Sciatic nerve (tissue), 2 donors: ENCODE data around the gene TNIK. TPM values are rescaled to one million over a fixed set of nuclear protein-coding genes. Genes with fewer than 3 reads are reported as not detected.

Experiments used
- ATAC-seq: fragments of 200-7000 bp; cut with Tn5 transposase; one replicate; pipeline ENCODE4 v1.9.1; 2020; ENCODE audit warnings: mild to moderate bottlenecking, moderate library complexity
- DNase-seq: peaks from one replicate; pipeline ENCODE4 v3.0.0-alpha.2; 2020; ENCODE audit warnings: low spot score
- intact Hi-C: fragments of 100-400 bp; cut with DNase I; formaldehyde crosslinking; loops from one replicate; pipeline ENCODE4 v1.14.2; 2022
- total RNA-seq: library from RNA; stranded (reverse); fragmentation: NEBNext Ultra II Directional; extraction: Animal tissue kit (Norgen Biotek cat#: 25700); gene quantifications from one replicate; pipeline ENCODE4 v1.2.1, GENCODE V29; 2021
- donor health status: DM: no; HTN: no; CAD: no.
- donor health status: DM: no; HTN: no; CAD: no.

TNIK gene
- total RNA-seq, 1 donor from 2014 or later = 9.5 TPM

DNA sequence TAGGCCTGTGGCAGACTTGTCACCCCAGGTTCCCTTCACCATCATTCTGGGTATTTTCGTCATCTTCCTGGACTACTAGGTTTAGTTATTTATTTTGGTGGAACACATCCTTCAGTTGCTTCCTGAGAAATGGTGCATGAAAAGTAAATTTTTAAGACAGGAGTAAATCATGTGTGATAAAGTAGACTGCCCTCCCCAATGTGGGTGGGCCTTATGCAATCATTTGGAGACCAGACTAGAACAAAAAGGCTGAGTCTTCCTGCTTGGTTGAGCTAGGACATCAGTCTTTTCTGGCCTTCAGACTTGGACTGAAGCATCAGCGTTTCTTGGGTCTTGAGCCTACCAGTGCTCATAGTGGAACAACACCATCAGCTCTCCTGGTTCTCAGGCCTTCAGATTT, 382.9 kb downstream of the TNIK start:
- intact Hi-C loops = no loop called here
- no peak for ATAC-seq
- no peak for DNase-seq

DNA sequence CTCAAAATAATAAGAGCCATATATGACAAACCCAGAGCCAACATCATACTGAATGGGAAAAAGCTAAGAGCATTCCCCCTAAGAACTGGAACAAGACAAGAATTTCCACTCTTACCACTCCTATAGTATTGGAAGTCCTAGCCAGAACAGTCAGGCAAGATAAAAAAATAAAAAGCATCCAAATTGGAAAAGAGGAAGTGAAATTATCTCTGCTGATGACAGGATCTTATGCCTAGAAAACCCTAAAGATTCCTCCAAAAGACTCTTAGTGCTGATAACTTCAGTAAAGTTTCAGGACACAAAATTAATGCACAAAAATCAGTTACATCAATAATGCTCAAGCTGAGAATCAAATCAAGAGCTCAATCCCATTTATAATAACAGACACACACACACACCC, 387.8 kb downstream of the TNIK start:
- ATAC-seq = no peak
- intact Hi-C loops = no loop called here
- no peak for DNase-seq

DNA sequence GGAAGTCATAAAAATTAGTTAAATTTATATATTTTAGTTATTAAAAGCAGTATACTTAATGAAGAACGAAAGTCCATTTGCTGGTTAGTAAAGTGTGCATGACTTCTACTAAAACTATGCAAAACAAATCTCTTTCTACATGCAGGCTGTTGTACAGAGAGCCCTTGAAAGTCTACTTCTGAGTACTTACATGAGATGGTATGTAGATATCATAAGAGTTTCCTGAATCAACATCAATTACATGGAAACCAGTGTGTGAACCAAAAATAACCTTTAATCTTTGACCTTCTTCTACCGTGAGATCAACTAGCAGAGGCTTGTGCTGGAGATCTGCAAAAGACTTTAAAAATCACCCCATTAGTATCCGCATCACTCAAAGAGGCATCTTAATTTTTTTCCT, 391.5 kb downstream of the TNIK start:
- DNase-seq = no peak
- intact Hi-C loops = no loop called here
- no peak for ATAC-seq

DNA sequence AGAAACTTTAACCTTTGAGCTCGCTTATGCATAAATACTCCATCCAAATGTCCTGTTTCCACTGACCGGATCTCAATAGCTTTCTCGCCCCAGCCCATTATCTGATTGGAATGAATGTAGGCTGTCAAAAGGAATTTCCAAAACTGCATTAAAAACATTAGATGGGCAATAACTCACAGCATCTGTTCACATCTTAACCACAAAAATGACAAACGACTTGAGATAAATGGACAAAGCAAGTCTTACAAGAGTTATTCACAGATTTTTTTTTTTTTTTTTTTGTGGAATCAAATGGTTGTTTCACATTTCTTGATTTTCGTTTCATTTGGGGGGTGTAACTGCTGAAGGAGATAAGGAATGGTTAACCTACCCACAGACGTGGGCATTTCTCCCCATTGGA, 394.0 kb downstream of the TNIK start:
- ATAC-seq (no peak), DNase-seq (no peak)
- intact Hi-C loops = no loop called here

DNA sequence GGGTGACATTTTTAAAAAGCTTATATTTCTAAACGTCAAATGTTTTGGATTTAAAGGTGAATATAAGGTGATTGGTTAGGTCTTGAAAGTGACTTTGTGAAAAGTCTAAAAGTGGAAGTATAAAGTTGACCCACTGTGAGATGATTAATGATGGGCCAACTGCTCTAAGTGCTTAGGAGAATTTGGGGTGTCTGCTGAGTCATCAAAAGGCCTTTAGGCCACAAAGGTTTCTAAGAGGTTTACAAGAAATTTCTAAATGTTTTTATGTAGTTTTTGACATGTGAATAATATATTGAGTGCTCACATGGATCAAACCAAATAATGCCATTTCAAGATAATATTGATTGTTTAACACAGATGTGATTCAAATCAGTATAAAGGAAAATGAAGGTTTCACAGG, 394.5 kb downstream of the TNIK start:
- intact Hi-C loops = no loop called here
- no peak for ATAC-seq
- no peak for DNase-seq

DNA sequence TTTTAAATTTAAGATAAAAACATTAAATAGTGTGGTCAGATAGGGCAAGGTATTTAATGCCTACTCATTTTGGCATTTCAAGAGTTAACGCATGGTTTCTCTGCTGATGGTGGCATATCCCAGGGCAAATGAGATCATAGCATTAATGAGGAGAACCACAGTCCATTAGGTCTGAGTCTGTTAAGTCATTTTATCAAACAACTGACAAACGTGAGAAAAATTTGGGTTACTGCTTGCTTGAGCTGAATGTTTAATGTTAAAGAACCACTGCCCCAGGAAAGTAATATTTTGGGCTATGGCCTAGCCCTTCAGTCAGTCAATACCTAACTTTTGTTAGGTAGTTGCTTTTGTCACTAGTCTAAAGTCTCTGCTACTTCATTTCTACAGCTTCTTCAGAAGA, 395.7 kb downstream of the TNIK start:
- ATAC-seq (no peak), DNase-seq (no peak)
- intact Hi-C loops = no loop called here

DNA sequence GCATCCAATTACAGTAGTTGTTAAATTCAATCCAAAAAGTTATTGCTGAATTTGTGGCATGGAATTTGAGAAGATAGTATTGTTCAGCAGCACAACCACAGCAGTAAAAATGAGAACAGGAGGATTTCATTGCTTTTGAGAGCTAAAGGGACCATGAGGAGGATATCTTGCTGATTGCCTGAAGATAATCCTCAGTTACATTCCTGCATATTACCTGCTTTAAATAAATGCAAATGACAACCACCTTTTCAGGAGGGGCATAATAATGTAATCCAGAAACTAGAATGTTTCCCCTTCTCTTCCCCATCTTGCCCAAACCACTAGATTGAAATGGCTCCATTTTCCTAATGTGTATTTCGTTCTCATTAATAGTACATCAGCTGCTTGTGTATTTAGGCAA, 398.5 kb downstream of the TNIK start:
- intact Hi-C loops = no loop called here
- DNase-seq (no peak), ATAC-seq (no peak)

DNA sequence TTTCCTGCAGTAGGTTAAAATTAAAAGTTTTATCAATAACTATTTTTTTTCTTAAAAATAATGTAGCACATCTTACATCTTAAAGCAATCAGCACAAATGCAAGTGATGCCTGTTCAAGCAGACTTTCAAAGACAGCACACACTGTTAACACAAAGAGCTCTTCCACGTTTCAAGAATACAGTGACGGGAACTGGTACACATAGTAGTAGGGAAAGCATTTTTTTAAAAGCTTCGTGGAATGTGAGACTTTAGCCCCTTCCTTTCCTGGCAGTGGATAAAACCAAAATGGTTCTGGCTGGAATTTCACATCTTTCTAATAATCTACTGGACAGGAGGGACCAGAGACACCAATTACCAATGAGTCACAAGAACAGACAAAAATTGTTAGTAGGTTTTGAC, 400.2 kb downstream of the TNIK start:
- no peak for ATAC-seq
- DNase-seq = no peak
- intact Hi-C loops = no loop called here

DNA sequence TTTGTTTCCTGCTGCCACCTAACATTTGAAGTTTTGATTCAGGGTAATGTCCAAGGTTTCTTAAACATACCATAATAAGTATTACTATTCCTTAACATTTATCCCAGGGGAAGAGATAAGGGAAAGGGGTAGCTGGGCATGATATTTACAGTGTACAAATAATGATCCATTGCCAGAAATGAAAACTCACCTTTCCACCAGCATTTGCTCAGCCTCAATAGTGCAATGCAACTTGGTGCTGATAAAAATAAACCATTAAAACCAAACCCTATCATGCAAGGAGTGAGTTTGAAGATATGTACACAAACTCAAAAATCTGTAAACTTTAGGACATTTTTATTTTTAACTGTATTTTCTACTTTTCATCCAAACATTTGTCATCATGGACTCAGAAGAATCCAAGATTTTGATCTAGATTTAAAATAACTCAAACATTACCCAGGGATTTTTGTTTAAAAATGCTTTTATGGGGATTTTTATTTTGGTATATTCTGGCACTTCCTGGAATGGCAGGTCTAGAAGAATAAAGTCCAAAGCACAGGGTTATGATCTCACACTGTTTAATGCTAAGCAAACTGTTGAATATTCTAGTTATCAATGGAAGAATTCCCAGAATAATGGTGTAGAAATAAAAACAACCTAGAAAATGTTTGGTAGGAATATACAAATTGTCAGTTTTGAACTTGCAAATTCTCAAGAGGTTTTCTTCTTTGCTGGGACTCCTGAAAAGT, 401.2 kb downstream of the TNIK start:
- ATAC-seq (no peak), DNase-seq (no peak)
- intact Hi-C loops = no loop called here

DNA sequence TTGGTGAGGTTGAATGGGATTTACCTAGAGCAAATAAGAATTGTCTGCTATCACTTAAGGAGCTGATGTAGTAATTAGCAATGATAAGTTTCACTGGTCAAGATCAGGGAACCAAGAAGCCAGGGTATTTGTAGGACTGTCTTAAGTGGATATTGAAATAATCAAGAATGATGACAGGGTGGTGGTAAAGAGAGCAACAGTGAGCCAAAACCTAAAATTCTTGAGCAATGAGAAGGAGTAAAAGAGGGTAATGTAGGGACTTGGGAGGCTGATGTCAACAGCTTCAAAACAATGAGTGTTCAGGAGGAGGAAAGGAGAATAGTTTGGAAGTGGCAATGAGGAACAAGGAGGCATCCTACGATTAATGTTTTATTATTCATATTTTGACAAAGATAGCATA, 402.1 kb downstream of the TNIK start:
- intact Hi-C loops = no loop called here
- ATAC-seq = no peak
- no peak for DNase-seq

DNA sequence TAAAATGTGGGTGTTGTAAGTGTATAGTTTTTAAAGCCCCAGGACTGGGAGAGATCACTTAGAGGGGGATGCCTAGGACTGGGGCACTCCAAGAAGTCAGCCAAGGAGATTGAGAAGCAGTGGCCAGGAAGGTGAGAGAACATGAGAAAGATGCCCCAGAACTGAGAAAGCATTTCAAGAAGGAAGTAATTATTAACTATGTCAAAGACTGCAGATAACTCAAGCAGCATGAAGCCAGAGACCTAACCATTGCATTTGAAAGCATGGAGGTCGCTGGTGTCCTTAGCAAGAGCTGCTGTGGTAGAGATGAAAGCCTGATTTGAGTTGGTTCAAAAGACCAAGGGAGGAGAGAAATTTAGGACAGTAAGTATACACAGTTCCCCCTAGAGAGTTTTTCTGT, 403.1 kb downstream of the TNIK start:
- DNase-seq = no peak
- intact Hi-C loops = no loop called here
- no peak for ATAC-seq

DNA sequence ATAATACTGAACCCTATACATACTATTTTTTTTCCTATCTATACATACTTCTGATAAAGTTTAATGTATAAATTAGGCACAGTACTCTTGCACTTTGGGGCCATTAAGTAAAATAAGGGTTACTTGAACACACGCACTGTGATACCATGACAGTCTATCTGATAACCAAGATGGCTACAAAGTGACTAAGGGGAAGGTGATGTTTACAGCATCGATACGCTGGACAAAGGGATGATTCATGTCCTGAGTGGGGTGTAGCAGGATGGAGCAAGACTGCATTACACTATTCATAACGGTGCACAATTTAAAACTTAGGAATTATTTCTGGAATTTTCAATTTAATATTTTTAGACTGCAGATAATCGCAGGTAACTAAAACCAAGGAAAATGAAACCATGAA, 403.7 kb downstream of the TNIK start:
- ATAC-seq = no peak
- DNase-seq = no peak
- intact Hi-C loops = no loop called here

DNA sequence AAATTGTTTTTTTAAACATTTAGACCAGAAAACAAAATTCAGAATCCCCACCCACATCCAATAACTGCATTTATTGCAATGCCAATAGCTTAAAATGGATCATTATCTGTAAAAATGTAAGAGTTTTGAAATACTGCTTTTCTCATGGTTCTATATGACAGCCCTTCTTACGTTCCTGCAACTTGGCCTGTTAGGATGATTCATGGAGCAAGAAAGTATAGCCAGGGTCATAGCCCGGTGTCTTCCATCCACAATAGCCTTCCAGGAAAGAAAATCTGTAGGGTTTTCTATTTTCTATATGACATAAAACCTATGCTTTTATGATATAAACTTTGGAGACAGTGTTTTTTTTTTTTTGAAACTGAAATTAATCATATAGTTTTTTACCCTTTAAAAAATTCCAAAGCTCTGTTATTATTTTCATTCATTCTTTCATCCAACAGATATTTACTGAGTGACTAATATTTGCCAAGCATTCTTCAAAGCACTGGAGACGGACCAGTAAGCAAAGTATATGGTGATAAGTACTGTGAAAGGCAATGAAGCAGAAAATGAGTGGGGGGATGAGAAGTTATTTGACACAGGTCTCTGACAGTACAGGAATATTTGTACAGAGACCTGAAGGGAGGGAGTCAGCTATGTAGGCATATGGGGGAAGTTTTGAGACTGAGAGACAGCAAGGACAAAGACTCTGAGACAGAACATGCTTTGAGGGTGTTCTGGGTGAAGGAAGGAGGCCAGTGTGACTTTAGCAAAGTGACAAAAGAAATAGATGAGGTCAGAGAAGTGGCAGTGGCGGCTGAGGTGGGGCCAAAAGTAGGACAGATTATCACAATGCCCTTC, 404.6 kb downstream of the TNIK start:
- intact Hi-C loops = no loop called here
- DNase-seq = no peak
- no peak for ATAC-seq

DNA sequence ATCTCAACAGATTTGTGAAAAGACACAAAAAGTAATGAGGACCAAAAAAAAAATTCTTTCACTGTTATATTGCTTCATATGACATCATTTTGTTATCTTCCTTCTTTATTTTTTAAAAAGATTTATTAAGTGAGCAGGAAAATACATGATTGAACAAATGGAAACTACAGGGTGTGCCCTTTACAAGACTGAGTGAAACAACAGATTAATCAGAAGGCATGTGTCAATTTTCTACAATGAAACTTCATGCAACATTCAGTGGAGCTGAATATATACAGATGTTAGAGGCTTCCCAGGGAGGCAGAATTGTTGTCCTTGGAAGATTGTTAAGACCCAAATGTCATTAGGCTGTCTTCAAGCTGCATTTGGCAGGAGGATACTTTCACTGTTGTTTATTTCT, 405.3 kb downstream of the TNIK start:
- intact Hi-C loops = no loop called here
- DNase-seq (no peak), ATAC-seq (no peak)

DNA sequence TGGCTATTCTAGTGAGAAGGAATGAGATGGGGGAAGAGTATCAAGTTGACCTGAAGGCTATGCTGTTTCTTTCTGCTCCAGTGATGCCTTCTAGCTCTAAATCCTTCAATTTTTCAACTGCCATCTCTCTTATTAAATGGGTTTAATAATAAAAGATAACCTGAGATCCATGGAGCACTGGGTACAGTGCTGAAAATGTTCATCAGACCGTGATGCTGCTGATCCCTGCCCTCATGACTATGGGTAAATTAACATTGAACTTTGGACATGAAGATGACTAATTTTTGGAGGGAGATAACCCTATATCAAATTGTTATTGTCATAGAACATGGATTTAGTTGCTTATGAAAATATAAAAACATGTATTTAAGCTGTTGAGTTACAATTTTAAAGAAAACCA, 406.0 kb downstream of the TNIK start:
- DNase-seq (no peak), ATAC-seq (no peak)
- intact Hi-C loops = no loop called here

DNA sequence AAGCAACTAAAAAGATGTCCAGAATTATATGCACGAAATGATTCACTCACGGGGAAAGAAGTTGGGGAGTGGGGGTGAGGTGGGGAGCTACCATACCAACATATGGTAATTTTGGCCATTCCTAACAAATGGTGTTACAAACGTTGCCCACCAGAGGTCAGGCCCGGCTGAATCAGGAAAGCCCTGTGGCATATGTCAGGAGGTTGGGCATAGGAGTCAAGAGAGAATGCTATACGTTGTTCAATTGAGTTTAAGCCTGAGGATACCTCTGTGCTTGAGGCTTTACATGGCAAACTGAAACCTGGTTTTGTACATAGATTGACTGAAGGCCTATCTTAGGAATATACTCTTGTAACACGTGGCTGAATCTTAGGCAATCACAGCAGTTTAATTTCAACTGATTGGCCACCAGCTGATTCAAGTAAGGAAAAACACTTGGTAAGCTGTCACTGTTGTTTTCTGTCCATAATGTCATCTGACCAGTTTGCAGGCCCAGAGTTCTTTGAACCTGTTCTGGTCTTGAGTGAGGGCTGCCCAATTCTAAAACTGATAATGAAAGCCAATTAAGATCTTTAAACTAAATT, 410.3 kb downstream of the TNIK start:
- DNase-seq = no peak
- intact Hi-C loops = no loop called here
- ATAC-seq = peak; percentile 72

DNA sequence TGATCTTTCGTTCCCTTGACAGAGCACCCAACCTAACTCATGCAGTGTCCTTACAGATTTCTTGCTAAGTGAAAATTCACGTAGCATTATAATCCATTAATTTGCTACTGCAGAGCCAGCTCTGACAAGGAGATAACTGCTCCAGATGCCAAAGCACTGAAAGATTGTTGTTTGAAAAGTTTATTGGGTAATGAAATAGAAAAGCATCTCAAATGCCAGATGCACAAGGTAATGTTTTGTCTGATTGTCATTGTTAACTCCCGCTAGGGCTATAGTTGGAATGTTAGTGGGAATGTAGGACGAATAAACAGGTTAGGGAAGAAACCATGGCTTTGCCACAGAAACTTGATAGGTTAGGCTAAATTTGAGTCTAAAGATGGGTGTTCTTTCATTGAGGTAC, 413.4 kb downstream of the TNIK start:
- DNase-seq = no peak
- ATAC-seq = no peak
- intact Hi-C loops = no loop called here

DNA sequence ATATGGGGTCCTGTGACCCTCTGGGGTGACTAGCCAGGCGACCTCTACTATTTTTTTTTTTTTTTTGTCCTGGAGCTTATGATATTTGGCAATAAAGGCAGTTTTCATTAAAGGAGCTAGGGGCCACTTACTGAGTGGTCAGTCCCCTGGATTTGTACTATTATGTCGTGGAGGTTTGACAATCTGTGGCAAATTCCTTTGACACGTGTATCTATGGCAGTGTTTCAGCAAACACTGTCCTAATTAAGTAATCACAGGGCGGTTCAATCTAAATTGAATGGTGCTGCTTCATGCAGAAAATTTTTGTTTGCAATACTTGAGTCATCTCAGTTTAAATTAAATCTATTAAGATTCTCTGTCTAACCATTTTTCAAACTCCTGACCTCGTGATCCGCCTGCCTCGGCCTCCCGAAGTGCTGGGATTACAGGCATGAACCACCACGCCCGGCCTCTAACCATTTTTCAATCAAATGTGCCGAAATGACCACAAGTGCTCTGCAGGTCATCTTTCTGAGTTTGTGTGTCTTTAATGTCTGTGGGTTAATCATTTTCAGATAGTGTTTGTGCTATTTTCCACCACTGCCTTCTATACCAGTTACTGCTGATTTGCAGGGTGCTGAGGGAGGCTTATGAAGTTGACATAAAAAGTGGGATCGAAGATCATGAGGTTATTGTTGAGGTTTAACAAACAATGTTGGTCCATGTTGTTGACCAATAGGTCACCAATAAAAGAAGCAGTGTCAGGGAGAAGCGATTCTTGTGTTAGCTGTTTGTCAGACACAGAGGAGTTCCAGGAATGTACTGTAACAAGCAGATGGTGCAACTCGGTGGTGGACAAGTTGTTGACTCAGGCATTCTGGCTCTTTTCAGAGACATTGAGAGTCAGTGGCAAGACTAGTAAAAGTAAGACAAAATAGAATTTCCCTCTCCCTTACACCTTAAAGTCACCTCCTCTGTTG, 415.1 kb downstream of the TNIK start:
- DNase-seq = no peak
- intact Hi-C loops = no loop called here
- peak; percentile 69 for ATAC-seq

DNA sequence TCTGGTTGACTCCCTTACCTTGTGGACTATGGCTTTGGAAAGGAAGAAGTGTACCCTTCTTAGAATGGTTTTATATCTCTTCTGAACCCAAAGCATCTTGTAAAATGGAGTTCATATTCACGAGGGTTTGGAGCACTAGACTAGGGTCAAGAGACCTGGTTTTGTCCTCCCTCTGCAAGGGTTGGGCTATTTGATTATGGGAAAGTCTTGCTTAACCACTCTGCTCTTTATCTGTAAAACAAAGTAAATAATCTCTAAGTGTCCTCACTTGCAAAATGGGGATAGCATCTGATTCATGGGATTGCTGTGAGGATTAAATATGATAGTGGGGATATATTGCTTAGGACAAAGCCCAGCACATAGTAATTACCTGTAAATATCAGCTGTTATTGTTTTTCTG, 415.8 kb downstream of the TNIK start:
- ATAC-seq = no peak
- intact Hi-C loops = no loop called here
- no peak for DNase-seq
